B cell (primary cell): ENCODE measurements around the gene BLCAP.

Source experiments
- EZH2 ChIP-seq: IDR thresholded peaks from 2 replicates; pipeline ENCODE4 v1.6.1; 2012; ENCODE audit warnings: borderline replicate concordance, low read depth, mild to moderate bottlenecking, moderate library complexity, low read length; ENCODE audit not compliant: insufficient read depth, poor library complexity, severe bottlenecking
- TF ChIP-seq, protein P1 (sequence below): fragments of 200-600 bp; IDR thresholded peaks from one replicate; pipeline ENCODE4 v1.8.0; 2022; ENCODE audit warnings: antibody characterized with exemption, mild to moderate bottlenecking

DNA sequence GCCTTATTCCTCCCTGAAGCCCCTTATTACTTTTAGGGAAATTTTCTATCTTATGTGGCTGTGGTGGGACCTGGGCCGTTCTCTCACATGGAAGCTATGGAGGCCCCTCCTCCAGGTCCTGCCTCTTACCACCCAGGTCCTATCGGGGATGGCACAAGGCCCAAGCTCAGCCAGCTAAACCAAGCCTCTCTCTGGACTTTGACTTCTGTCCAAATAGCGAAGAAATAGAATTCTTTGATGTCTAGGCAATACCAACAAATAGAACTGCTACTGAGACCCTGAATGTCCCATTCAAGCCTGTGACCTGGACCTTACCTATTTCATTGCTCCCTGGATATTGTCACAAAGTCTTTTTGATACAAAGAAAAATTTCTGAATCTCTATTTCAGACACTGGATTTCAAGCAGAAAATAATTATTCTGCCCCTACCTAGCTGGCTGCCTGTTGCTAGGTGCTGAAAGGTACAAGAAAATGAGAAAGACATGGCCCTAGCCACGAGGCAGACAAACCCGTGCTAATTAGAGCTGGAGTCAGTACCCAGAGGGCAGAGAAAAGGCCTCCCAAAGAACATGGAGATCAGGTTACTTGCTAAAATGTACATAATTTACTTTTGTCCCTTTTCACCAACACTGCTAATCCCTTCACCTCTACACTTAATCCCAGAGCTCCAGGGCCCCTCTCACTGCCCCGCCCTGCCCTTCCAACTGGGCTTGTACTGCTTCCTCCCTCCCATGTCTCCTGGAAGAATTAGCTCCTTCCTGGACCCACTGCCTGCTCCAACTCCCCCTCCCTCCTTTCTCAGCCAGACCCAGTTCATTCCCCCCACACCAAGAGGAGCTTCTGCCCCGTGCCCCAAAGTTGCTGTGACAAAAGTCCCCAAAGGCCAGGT, 22.2 kb downstream of the BLCAP start:
- TF ChIP-seq, protein P1, sequence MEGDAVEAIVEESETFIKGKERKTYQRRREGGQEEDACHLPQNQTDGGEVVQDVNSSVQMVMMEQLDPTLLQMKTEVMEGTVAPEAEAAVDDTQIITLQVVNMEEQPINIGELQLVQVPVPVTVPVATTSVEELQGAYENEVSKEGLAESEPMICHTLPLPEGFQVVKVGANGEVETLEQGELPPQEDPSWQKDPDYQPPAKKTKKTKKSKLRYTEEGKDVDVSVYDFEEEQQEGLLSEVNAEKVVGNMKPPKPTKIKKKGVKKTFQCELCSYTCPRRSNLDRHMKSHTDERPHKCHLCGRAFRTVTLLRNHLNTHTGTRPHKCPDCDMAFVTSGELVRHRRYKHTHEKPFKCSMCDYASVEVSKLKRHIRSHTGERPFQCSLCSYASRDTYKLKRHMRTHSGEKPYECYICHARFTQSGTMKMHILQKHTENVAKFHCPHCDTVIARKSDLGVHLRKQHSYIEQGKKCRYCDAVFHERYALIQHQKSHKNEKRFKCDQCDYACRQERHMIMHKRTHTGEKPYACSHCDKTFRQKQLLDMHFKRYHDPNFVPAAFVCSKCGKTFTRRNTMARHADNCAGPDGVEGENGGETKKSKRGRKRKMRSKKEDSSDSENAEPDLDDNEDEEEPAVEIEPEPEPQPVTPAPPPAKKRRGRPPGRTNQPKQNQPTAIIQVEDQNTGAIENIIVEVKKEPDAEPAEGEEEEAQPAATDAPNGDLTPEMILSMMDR, result no peak
- no peak for TF ChIP-seq EZH2
